ENCODE measurements around the gene CRYBG2. TPM values are rescaled to one million over a fixed set of nuclear protein-coding genes. Genes with fewer than 3 reads are reported as not detected.
A peak's percentile ranks its signal among the peaks of the same experiment; 100 is the strongest.
"Not testable (repeated sequence)": the region's sequence is repeated elsewhere in the genome, so short reads cannot be mapped to it uniquely, and the experiment has no call there.

The CRYBG2 gene
- total RNA-seq, 6 experiments from 2014 or later = 0.81 to 1.9 (median 1.7) TPM; not detected in 3

DNA sequence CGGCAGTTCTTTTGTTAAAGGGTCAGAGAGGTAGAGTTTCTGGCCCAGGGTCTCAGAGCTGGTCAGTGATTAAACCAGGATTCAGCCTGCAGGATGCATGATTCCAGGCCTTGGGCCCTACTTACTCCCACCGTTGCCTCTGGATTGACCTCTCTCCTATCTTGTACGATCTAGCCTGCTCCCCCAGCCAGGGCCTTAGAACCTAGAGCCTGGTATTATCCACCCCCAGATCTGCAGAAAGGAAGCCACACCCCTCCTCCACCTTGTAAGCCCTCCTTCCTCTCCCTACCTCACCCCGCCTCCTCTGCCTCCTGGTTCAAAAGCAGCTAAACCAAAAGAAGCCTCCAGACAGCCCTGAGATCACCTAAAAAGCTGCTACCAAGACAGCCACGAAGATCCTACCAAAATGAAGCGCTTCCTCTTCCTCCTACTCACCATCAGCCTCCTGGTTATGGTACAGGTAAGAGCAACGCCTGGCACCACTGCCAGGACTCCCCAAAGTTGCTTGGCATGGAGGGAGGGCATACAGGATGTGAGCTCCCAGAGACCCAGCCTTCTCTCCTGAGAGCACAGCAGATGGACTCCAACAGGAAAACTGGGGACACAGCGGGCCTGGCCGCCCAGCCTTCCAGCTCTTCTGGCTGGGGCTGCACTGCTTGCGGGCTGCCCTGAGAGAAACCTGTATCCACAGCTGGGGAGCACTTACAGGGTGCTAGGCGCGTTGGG, 36.2 kb downstream of the CRYBG2 start, which contains the start of gene CD52:
Gene CD52, plus strand, starts transcription at position 347 of the 726 bp plus-strand sequence. Its CDS starts 60 bp downstream, at position 407.
- TF ChIP-seq POLR2A (IDR thresholded peaks at IDR 0.05) = no peak
- TF ChIP-seq, protein P1, sequence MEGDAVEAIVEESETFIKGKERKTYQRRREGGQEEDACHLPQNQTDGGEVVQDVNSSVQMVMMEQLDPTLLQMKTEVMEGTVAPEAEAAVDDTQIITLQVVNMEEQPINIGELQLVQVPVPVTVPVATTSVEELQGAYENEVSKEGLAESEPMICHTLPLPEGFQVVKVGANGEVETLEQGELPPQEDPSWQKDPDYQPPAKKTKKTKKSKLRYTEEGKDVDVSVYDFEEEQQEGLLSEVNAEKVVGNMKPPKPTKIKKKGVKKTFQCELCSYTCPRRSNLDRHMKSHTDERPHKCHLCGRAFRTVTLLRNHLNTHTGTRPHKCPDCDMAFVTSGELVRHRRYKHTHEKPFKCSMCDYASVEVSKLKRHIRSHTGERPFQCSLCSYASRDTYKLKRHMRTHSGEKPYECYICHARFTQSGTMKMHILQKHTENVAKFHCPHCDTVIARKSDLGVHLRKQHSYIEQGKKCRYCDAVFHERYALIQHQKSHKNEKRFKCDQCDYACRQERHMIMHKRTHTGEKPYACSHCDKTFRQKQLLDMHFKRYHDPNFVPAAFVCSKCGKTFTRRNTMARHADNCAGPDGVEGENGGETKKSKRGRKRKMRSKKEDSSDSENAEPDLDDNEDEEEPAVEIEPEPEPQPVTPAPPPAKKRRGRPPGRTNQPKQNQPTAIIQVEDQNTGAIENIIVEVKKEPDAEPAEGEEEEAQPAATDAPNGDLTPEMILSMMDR (IDR thresholded peaks at IDR 0.05) = no peak
- H3K4me3 ChIP-seq = peak within 1 kb of the TSS in 1 of 3 donors; percentile 35
- H3K36me3 ChIP-seq = no peaks in the 10 kb centered on the region
- DNase-seq = no peak
- H3K27me3 ChIP-seq = no peaks in the 10 kb centered on the region
- H3K4me1 ChIP-seq = no peaks in the 10 kb centered on the region
- 52% methylated on average over 9 of the region's 12 CpGs for WGBS (ENCODE audit: insufficient coverage, low coverage, low lambda C conversion rate, missing lambda C conversion rate)
- H3K9me3 ChIP-seq = no peaks in the 10 kb centered on the region
- H3K27ac ChIP-seq = peak within 1 kb of the TSS; percentile 8 to 22 (median 10)
- intact Hi-C loops (cut with DNase I) = no loop called here
- no peak for ATAC-seq

DNA sequence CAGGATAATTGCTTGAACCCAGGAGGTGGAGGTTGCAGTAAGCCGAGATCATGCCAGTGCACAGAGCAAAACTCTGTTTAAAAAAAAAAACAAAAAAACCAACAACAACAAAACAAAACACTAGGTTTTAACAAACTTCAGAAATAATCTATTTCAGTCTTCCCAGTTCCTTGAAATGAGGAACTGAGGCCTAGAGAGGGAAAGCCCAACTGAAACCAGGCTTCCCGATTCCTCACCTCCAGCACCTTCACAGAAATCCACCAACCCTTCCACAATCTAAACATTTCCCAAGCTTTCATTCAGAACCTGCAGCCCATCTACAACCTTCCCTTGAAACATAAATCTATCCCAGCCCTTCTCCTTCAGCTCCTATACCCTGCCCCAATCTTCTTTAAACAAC, 36.8 kb downstream of the CRYBG2 start:
- Histone ChIP-seq H3K4me3 (no peak overlapping the region), H3K4me1 (no peaks in the 10 kb centered on the region), H3K9me3 (no peaks in the 10 kb centered on the region), H3K36me3 (no peaks in the 10 kb centered on the region), H3K27me3 (no peaks in the 10 kb centered on the region), H3K27ac (no peak overlapping the region)
- intact Hi-C loops (cut with DNase I) = no loop called here
- ATAC-seq (no peak), DNase-seq (no peak)
- no peak for TF ChIP-seq POLR2A (IDR thresholded peaks at IDR 0.05)
- TF ChIP-seq, protein P1 (IDR thresholded peaks at IDR 0.05) = no peak
- WGBS (ENCODE audit: insufficient coverage, low coverage, low lambda C conversion rate, missing lambda C conversion rate) = 60% methylated on average over 2 of the region's 2 CpGs

DNA sequence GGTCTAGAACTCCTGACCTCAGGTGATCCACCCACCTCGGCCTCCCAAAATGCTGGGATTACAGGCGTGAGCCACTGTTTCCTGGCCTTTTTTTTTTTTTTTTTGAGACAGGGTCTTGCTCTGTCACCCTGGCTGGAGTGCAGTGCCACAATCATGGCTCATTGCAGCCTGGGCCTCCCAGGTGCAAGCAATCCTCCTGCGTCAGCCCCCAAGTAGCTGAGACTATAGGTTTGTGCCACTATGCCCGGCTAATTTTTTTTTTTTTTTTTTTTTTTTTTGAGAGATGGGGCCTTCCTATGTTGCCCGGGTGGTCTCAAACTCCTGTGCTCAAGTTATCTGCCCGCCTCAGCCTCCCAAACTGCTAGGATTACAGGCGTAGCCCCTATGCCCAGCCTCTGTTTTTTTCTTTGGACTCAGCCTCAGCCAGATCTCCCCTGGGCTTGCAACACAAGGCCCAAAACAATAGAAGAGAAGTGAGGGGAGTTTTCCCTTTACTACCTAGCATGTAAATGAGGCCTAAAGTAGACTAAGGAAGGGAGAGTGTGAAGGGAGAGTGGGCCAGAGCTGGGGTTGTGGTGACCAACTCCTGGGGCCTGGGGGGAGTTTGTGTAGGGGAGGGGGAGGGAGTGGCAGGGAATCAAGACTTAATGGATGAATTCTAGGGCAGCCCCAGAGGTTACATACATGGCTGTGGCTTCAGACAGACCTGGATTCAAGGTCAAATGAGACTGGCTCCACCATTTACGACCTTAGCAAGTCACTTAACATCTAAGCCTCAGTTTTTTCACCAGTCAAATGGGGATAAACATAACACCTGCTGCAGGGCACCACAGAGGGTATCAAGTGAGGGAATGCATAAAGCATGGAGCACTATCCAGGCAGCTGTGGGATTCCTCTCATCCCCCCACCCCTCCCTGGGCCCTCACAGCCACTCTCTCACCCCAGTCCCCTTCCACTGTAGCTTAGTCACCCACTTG, 37.8 kb downstream of the CRYBG2 start:
- TF ChIP-seq, protein P1 (IDR thresholded peaks at IDR 0.05) = no peak
- TF ChIP-seq POLR2A (IDR thresholded peaks at IDR 0.05) = no peak
- Histone ChIP-seq H3K9me3 (no peaks in the 10 kb centered on the region), H3K27me3 (no peaks in the 10 kb centered on the region), H3K36me3 (no peaks in the 10 kb centered on the region), H3K27ac (no peak overlapping the region), H3K4me1 (no peaks in the 10 kb centered on the region), H3K4me3 (no peak overlapping the region)
- no peak for DNase-seq
- WGBS (ENCODE audit: insufficient coverage, low coverage, low lambda C conversion rate, missing lambda C conversion rate) = 66% methylated on average over 4 of the region's 8 CpGs
- intact Hi-C loops (cut with DNase I) = no loop called here
- no peak for ATAC-seq

DNA sequence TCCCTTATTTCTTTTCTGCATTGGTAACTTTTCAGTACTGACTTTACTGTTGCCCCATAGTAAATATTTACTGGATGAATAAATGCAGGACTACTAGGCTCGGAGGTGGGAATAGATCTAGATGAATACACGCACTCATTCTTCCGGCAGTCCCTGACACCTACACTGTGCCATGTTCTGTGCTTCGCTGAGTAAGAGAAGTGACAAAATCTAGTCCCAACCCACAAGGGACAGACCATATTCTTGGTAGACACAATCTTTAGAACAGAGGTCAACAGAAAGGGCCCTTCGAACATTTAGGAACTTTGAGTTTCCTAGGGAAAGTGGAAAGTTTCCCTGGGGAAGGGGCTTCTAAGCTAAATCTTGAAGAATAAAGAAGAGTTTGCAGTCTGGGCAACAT, 39.4 kb downstream of the CRYBG2 start:
- H3K27me3 ChIP-seq = no peaks in the 10 kb centered on the region
- WGBS (ENCODE audit: insufficient coverage, low coverage, low lambda C conversion rate, missing lambda C conversion rate) = 68% methylated on average over 5 of the region's 5 CpGs
- intact Hi-C loops (cut with DNase I) = no loop called here
- TF ChIP-seq, protein P1 (IDR thresholded peaks at IDR 0.05) = no peak
- TF ChIP-seq POLR2A (IDR thresholded peaks at IDR 0.05) = no peak
- no peaks in the 10 kb centered on the region for H3K4me1 ChIP-seq
- no peak overlapping the region for H3K4me3 ChIP-seq
- H3K9me3 ChIP-seq = no peaks in the 10 kb centered on the region
- ATAC-seq (no peak), DNase-seq (no peak)
- H3K27ac ChIP-seq = no peak overlapping the region
- H3K36me3 ChIP-seq = no peaks in the 10 kb centered on the region

- H3K4me1 ChIP-seq; H3K9me3 ChIP-seq; H3K4me3 ChIP-seq; H3K36me3 ChIP-seq; intact Hi-C loops (cut with DNase I); H3K27me3 ChIP-seq; H3K27ac ChIP-seq; ATAC-seq; DNase-seq: not testable (repeated sequence)
- 75% methylated on average over 12 of the region's 21 CpGs for WGBS (ENCODE audit: insufficient coverage, low coverage, low lambda C conversion rate, missing lambda C conversion rate)
These were observed 45.7 kb downstream of the CRYBG2 start for GRCh38 chr1:26307966-26308899.

Measured in right lobe of liver (tissue), 6 donors.